Psoas muscle (tissue), 8 donors: ENCODE results near the gene ASPG. TPM values are rescaled to one million over a fixed set of nuclear protein-coding genes. Genes with fewer than 3 reads are reported as not detected.

Source experiments
- ATAC-seq, 4 donors: fragments of 200-7000 bp; cut with Tn5 transposase; one replicate each; pipeline ENCODE4 v1.9.1; 2020; ENCODE audit warnings: moderate library complexity in 3 of 4, mild to moderate bottlenecking in 2 of 4
- DNase-seq, 2 donors: peaks; one replicate each; pipeline ENCODE4 v3.0.0-alpha.2; 2020
- H3K27ac ChIP-seq: fragments of 200-600 bp; one replicate; pipeline ENCODE4 v1.8.0; 2022
- H3K27me3 ChIP-seq, 3 donors: fragments of 200-600 bp in 1 of 3; one replicate each; pipeline versions ENCODE4 v1.6.1 to v1.8.0; 2013 to 2022; ENCODE audit warnings: low read length in 2 of 3, mild to moderate bottlenecking in 2 of 3, moderate library complexity in 1 of 3; ENCODE audit not compliant: insufficient read depth in 3 of 3
- H3K36me3 ChIP-seq, 2 donors: fragments of 200-600 bp in 1 of 2; one replicate each; pipeline versions ENCODE4 v1.6.1 to v1.8.0; 2013 to 2022; ENCODE audit warnings: low read depth in 1 of 2, mild to moderate bottlenecking in 1 of 2, moderate library complexity in 1 of 2; ENCODE audit not compliant: insufficient read depth in 1 of 2
- H3K4me1 ChIP-seq: fragments of 200-600 bp; one replicate; pipeline ENCODE4 v1.8.0; 2022
- H3K4me3 ChIP-seq: fragments of 200-600 bp; one replicate; pipeline ENCODE4 v1.8.0; 2022; ENCODE audit warnings: mild to moderate bottlenecking
- H3K9me3 ChIP-seq: fragments of 200-600 bp; one replicate; pipeline ENCODE4 v1.8.0; 2022
- CTCF ChIP-seq: fragments of 200-600 bp; IDR thresholded peaks from one replicate; pipeline ENCODE4 v1.8.0; 2022; ENCODE audit warnings: antibody characterized with exemption
- WGBS, 3 donors: extraction: QIAGEN DNeasy Blood & Tissue Kit; methylation state at CpG; one replicate each; pipeline versions ENCODE4 v1.1.6 to v1.1.7; 2013; 5-methylcytosine and 5-hydroxymethylcytosine counted together
- intact Hi-C, 2 donors: fragments of 100-400 bp; cut with DNase I; formaldehyde crosslinking; loops; one replicate each; pipeline versions ENCODE4 v1.11.0 to v1.14.2; 2022
- polyA plus RNA-seq, 3 donors: library from polyadenylated mRNA; stranded (reverse); fragments of 200-250 nt; gene quantifications; one replicate each; pipeline ENCODE4 v1.2.3, GENCODE V29; 2013
- total RNA-seq, 4 donors: library from RNA; stranded (reverse); fragmentation: NEBNext Ultra II Directional in 2 of 4; extraction: Animal tissue kit (Norgen Biotek cat#: 25700) in 2 of 4; gene quantifications; one replicate each; pipeline versions ENCODE4 v1.2.1 to v1.2.4, GENCODE V29; 2021 to 2023
- donor health status: healthy with polysubstance abuse.
- donor health status: DM: no; HTN: no; CAD: no; lungs with moderate emphysema.
- donor health status: Bipolar disorder and iron deficiency.
- donor health status: healthy.
- donor health status: DM: yes; HTN: yes; CAD: no.
- donor health status: DM: no; HTN: no; CAD: no.
- donor health status: DM: no; HTN: no; CAD: no.
- donor health status: DM: yes; HTN: yes; CAD: no.

Gene ASPG
- total and polyA plus RNA-seq, 7 donors: 0.04 to 0.84 (median 0.33) TPM; not detected in 1

- Histone ChIP-seq H3K27ac (no peak overlapping the region), H3K36me3 (no peaks in the 10 kb centered on the region), H3K27me3 (peaks cover 0 to 16% (median 0%) of the 10 kb centered on the region in 3 donors), H3K4me3 (no peak overlapping the region), H3K4me1 (no peaks in the 10 kb centered on the region), H3K9me3 (no peaks in the 10 kb centered on the region)
- TF ChIP-seq CTCF: no peak
- intact Hi-C loops: no loop called here
- no peak for DNase-seq
- no peak for ATAC-seq
- 86 to 93% (median 92%) methylated on average over 9 of the region's 9 CpGs for WGBS, 3 donors
Measured at GRCh38 chr14:104159990-104160389, 74.5 kb downstream of the ASPG start.

GRCh38 chr14:104161602-104162367, 76.3 kb downstream of the ASPG start:
- H3K27ac ChIP-seq: no peak overlapping the region
- intact Hi-C loops: no loop called here
- DNase-seq (no peak), ATAC-seq (no peak)
- H3K9me3 ChIP-seq: no peaks in the 10 kb centered on the region
- H3K4me3 ChIP-seq: no peak overlapping the region
- H3K27me3 ChIP-seq: peaks cover 0 to 11% (median 0%) of the 10 kb centered on the region in 3 donors
- no peak for TF ChIP-seq CTCF
- H3K36me3 ChIP-seq: no peaks in the 10 kb centered on the region
- H3K4me1 ChIP-seq: no peaks in the 10 kb centered on the region
- WGBS, 3 donors: 85 to 87% (median 87%) methylated on average over 21 to 23 of the region's 23 CpGs

GRCh38 chr14:104162495-104162894, 77.0 kb downstream of the ASPG start:
- intact Hi-C loops: no loop called here

GRCh38 chr14:104163541-104163940, 78.0 kb downstream of the ASPG start:
- ATAC-seq: no peak
- intact Hi-C loops: no loop called here
- no peak overlapping the region for H3K27ac ChIP-seq
- no peaks in the 10 kb centered on the region for H3K9me3 ChIP-seq
- H3K4me3 ChIP-seq: no peak overlapping the region
- DNase-seq: no peak
- H3K27me3 ChIP-seq: peaks cover 0 to 4% (median 3%) of the 10 kb centered on the region in 3 donors
- H3K36me3 ChIP-seq: no peaks in the 10 kb centered on the region
- no peak for TF ChIP-seq CTCF
- no peaks in the 10 kb centered on the region for H3K4me1 ChIP-seq
- WGBS, 3 donors: 73 to 81% (median 76%) methylated on average over 20 to 21 of the region's 21 CpGs

More at GRCh38 chr14:104162495-104162894, 77.0 kb downstream of the ASPG start:
- Histone ChIP-seq H3K4me3 (no peak overlapping the region), H3K27me3 (peaks cover 0 to 7% (median 0%) of the 10 kb centered on the region in 3 donors), H3K4me1 (no peaks in the 10 kb centered on the region), H3K27ac (no peak overlapping the region), H3K36me3 (no peaks in the 10 kb centered on the region), H3K9me3 (no peaks in the 10 kb centered on the region)
- DNase-seq (no peak), ATAC-seq (no peak)
- TF ChIP-seq CTCF: no peak
- WGBS, 3 donors: 75 to 81% (median 81%) methylated on average over 7 to 9 of the region's 9 CpGs
